ENCODE data around the gene PHETA2.
"Not testable (repeated sequence)": the region's sequence is repeated elsewhere in the genome, so short reads cannot be mapped to it uniquely, and the experiment has no call there.

PHETA2 gene

DNA sequence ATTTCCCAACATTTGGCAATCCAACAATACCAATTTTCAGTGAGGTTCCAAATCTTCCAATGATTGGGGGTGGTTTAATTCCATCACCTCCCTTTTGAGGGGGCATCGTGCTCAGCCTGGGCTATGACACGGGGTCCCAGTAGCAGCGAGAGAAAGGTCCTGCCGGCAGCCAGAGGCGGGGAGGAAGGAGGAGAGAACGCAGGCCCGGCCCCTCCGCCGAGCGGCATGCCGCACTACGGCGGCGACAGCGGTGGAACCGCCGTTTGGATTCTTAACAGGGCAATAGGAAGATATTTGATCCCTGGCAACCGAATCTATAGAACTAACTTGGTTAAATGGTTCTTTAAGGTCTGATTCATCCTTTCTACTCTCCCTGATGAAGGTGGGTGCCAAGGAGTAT, 34.8 kb downstream of the PHETA2 start:
- Histone ChIP-seq H3K9ac (ENCODE audit: insufficient read length) (no peak overlapping the region), H3K9me3 (ENCODE audit: low read depth, low read length) (no peaks in the 10 kb centered on the region; the same call in 1 of the 2 replicates), H3K4me3 (no peak overlapping the region), H3K27ac (no peak overlapping the region), H3K36me3 (ENCODE audit: insufficient read depth, low read length) (no peaks in the 10 kb centered on the region)
- TF ChIP-seq FOXP2 (optimal IDR thresholded peaks at IDR 0.05; ENCODE audit: control extremely low read depth, extremely low read length, insufficient read depth) (no peak), EZH2 (IDR thresholded peaks at IDR 0.05) (no peak), POLR2AphosphoS5 (IDR thresholded peaks at IDR 0.05; ENCODE audit: borderline replicate concordance, low read depth, low read length) (no peak)
- no peak for DNase-seq (ENCODE audit: low read depth, low spot score)

DNA sequence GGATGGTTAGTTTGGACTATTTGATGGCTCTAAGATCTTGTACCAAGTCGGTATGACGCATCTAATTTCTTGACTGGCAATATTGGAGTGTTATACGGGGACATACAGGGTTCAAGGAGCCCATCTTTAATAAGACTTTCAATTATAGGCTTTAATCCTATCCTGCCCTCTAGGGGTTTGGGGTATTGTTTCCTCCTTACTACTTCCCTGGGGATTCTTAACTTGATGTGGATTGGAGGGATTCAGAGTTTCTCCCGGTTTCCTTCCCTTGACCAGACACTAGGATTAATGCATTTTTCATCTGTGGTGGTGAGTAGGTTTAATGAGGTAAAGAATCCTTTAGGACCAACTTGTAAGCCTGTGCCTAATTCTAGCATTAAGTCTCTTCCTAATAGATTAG, 37.8 kb downstream of the PHETA2 start:
- H3K4me3 ChIP-seq = no peak overlapping the region
- TF ChIP-seq POLR2AphosphoS5 (IDR thresholded peaks at IDR 0.05; ENCODE audit: borderline replicate concordance, low read depth, low read length) (no peak), EZH2 (IDR thresholded peaks at IDR 0.05) (no peak), FOXP2 (optimal IDR thresholded peaks at IDR 0.05; ENCODE audit: control extremely low read depth, extremely low read length, insufficient read depth) (no peak)
- no peak overlapping the region for H3K9ac ChIP-seq (ENCODE audit: insufficient read length)
- no peaks in the 10 kb centered on the region for H3K9me3 ChIP-seq (ENCODE audit: low read depth, low read length)
- DNase-seq (ENCODE audit: low read depth, low spot score) = no peak
- no peak overlapping the region for H3K27ac ChIP-seq
- H3K36me3 ChIP-seq (ENCODE audit: insufficient read depth, low read length) = no peaks in the 10 kb centered on the region

DNA sequence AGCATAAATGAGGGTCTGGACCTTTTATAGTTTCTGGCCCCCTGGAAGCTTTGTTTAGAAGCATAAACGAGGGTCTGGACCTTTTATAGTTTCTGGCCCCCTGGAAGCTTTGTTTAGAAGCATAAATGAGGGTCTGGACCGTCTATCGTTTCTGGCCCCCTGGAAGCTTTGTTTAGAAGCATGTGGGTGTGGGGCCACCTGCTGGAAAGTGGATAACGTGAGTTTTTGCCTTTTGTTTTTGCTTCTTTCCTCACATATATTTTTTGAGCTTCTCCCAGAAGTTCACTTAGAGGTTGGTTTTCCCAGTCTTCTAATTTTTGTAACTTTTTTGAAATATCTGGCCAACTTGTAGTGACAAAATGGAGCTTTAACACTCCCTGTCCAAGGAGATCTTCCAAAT, 38.7 kb downstream of the PHETA2 start:
- H3K9me3 ChIP-seq (ENCODE audit: low read depth, low read length); H3K4me3 ChIP-seq; H3K36me3 ChIP-seq (ENCODE audit: insufficient read depth, low read length); H3K9ac ChIP-seq (ENCODE audit: insufficient read length); DNase-seq (ENCODE audit: low read depth, low spot score); H3K27ac ChIP-seq: not testable (repeated sequence)

DNA sequence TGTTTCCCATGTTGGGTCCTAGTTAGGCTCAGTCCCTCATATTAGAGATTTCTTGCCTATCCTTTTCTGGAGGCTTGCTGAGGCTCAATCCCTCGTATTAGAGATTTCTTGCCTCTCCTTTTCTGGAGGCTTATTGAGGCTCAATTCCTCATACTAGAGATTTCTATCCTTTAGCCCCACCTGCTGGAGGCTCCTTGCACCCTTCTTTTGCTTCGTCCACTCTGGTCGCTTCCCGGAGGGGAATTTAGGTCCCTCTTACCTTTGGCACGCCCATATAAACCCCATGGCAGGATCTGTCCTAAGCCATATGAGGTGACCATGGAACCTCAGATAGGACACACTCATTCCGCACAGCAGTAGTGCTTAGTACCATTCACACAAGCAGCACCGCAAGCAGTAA, 40.7 kb downstream of the PHETA2 start:
- H3K36me3 ChIP-seq (ENCODE audit: insufficient read depth, low read length) = no peaks in the 10 kb centered on the region
- no peaks in the 10 kb centered on the region for H3K9me3 ChIP-seq (ENCODE audit: low read depth, low read length)
- H3K9ac ChIP-seq (ENCODE audit: insufficient read length) = no peak overlapping the region
- no peak overlapping the region for H3K4me3 ChIP-seq
- TF ChIP-seq FOXP2 (optimal IDR thresholded peaks at IDR 0.05; ENCODE audit: control extremely low read depth, extremely low read length, insufficient read depth) (no peak), EZH2 (IDR thresholded peaks at IDR 0.05) (no peak), POLR2AphosphoS5 (IDR thresholded peaks at IDR 0.05; ENCODE audit: borderline replicate concordance, low read depth, low read length) (no peak)
- no peak overlapping the region for H3K27ac ChIP-seq
- no peak for DNase-seq (ENCODE audit: low read depth, low spot score)

DNA sequence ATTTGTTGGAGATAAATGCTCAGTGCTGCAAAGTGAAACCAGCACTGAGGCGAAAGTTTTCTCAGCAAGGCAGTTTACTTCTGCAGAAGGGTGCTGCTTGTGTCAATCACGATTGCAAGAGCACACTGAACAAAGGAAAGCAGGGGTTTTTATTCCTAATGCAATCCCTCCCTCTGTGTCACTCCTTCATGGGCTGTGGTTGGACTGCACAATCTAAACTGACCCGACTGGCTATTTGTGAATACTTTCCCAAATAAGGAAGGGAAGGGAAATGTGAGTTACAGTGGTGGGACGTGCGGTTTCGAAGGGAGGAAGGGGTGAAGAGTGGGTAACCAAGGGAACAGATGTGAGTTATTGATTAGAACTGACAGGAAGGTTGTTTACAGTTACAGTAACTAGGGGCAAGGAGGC, 41.4 kb downstream of the PHETA2 start:
- H3K4me3 ChIP-seq; H3K36me3 ChIP-seq (ENCODE audit: insufficient read depth, low read length); H3K9me3 ChIP-seq (ENCODE audit: low read depth, low read length); H3K9ac ChIP-seq (ENCODE audit: insufficient read length); DNase-seq (ENCODE audit: low read depth, low spot score); H3K27ac ChIP-seq: not testable (repeated sequence)

DNA sequence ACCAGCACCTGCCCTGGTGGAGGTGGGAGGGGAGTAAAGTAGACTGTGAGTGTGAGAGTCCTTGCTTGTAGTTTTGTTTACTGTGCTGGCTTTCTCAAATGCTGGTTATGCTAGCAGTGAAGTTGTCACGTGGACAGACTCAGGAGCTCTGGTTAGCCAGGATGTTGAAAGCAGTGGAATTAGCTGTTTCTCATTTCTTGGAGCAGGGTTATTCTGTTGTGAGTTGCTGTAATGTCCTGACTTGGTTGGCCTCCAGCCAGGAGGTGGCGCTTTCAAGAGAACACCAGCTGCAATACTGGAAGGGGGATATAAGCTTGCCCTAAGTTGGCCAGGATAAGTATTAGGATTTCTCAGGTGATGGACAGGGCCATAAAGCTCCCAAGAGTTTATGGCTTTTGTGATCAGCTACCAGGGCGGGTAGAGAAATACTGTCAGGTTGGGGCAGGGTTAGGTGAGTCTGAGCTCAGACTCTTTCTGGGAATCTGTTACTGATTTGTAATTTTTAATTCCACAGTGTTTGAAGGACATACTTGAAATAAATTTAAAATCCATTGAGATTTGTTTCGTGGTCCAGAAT, 42.9 kb downstream of the PHETA2 start:
- no peak for TF ChIP-seq POLR2AphosphoS5 (IDR thresholded peaks at IDR 0.05; ENCODE audit: borderline replicate concordance, low read depth, low read length)
- TF ChIP-seq EZH2 (IDR thresholded peaks at IDR 0.05) = no peak
- no peak for TF ChIP-seq FOXP2 (optimal IDR thresholded peaks at IDR 0.05; ENCODE audit: control extremely low read depth, extremely low read length, insufficient read depth)
- Histone ChIP-seq H3K36me3 (ENCODE audit: insufficient read depth, low read length) (no peaks in the 10 kb centered on the region), H3K9ac (ENCODE audit: insufficient read length) (no peak overlapping the region), H3K4me3 (no peak overlapping the region), H3K9me3 (ENCODE audit: low read depth, low read length) (no peaks in the 10 kb centered on the region), H3K27ac (no peak overlapping the region)
- DNase-seq (ENCODE audit: low read depth, low spot score) = no peak

DNA sequence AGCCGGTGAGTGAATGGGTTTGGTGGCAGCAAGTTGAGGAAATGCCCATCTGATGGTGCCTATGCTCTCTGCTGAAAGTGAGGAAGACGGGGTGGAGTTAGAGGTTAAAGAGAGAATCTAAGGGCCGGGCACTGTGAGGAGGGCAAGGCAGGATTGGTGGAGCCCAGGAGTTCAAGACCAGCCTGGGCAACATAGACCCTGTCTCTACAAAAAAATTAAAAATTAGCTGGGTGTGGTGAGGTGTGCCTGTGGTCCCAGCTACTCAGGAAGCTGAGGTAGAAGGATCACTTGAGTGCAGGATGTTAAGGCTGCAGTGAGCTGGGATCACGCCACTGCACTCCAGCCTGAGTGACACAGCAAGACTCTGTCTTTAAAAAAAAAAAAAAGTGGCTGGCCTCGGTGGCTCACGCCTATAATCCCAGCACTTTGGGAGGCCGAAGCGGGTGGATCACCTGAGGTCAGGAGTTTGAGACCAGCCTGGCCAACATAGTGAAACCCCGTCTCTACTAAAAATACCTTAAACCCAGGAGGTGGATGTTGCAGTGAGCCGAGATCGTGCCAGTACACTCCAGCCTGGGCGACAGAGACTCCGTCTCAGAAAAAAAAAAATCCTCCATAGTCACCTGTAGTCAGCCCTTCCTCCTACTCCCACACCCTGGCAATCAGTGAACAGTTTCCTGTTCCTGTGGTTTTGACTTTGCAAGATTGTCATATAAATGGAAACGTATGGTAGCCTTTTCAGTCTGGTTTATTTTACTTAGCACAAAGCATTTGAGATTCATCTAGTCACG, 46.4 kb downstream of the PHETA2 start:
- DNase-seq (ENCODE audit: low read depth, low spot score); H3K4me3 ChIP-seq; H3K36me3 ChIP-seq (ENCODE audit: insufficient read depth, low read length); H3K9ac ChIP-seq (ENCODE audit: insufficient read length); H3K27ac ChIP-seq; H3K9me3 ChIP-seq (ENCODE audit: low read depth, low read length): not testable (repeated sequence)

DNA sequence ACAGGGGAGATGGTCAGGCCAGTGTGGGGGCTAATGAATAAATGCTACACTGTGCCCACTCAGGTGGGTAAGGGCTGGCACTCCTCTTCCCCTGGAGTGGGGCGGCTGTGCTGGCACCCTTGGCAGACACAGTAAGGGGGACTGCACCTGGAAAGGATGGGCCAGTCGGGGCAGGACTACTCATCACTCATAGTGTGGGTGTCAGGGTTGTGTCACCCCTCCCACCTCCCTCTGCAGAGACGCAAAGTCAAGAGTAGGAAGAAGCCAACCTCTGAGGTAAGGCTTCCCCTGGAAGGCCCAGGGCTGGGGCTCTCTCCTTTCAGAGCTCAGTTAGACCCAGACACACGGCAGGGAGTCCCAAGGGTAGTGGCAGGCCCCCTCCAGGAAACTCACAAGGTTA, 49.5 kb downstream of the PHETA2 start:
- not testable (repeated sequence) for H3K27ac ChIP-seq; H3K9me3 ChIP-seq (ENCODE audit: low read depth, low read length); H3K36me3 ChIP-seq (ENCODE audit: insufficient read depth, low read length); DNase-seq (ENCODE audit: low read depth, low spot score); H3K4me3 ChIP-seq; H3K9ac ChIP-seq (ENCODE audit: insufficient read length)

DNA sequence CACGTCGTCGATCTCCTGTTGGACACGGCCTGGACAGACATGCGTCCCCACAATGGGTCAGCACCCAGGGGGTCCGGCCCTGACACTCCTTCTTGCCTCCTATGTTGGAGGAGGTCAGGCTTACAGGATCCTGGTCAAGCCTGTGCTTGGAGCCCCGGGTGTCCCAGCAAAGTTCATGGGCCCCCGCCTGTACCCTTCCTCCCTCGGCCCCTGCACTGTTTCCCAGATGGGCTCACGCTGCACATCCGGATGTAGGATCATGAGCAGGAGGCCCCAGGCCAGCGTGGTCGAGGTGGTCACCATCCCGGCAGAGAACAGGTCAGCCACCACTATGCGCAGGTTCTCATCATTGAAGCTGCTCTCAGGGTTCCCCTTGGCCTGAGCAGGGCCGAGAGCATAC, 53.6 kb downstream of the PHETA2 start:
- no peaks in the 10 kb centered on the region for H3K9me3 ChIP-seq (ENCODE audit: low read depth, low read length)
- H3K36me3 ChIP-seq (ENCODE audit: insufficient read depth, low read length) = no peaks in the 10 kb centered on the region
- no peak overlapping the region for H3K4me3 ChIP-seq
- no peak overlapping the region for H3K9ac ChIP-seq (ENCODE audit: insufficient read length)
- no peak for DNase-seq (ENCODE audit: low read depth, low spot score)
- no peak for TF ChIP-seq EZH2 (IDR thresholded peaks at IDR 0.05)
- no peak for TF ChIP-seq POLR2AphosphoS5 (IDR thresholded peaks at IDR 0.05; ENCODE audit: borderline replicate concordance, low read depth, low read length)
- TF ChIP-seq FOXP2 (optimal IDR thresholded peaks at IDR 0.05; ENCODE audit: control extremely low read depth, extremely low read length, insufficient read depth) = no peak
- no peak overlapping the region for H3K27ac ChIP-seq

DNA sequence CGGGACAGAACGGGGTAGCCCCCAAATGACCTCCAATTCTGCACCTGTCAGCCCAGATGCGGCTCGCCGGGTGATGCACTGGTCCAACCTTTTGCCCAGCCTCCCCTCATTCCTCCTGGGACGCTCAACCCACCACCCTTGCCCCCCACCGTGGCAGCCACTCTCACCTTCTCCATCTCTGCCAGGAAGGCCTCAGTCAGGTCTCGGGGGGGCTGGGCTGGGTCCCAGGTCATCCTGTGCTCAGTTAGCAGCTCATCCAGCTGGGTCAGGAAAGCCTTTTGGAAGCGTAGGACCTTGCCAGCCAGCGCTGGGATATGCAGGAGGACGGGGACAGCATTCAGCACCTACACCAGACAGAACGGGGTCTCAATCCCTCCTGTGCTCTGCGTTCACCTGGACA, 54.0 kb downstream of the PHETA2 start:
- H3K27ac ChIP-seq; H3K9ac ChIP-seq (ENCODE audit: insufficient read length); DNase-seq (ENCODE audit: low read depth, low spot score); H3K9me3 ChIP-seq (ENCODE audit: low read depth, low read length); H3K36me3 ChIP-seq (ENCODE audit: insufficient read depth, low read length); H3K4me3 ChIP-seq: not testable (repeated sequence)
